HEK293 (cell line): Measurements from ENCODE around the gene ARL6IP5.

ENCODE experiments used
- BCL11A ChIP-seq: fragments of 450-650 bp; formaldehyde crosslinking; IDR thresholded peaks from 2 replicates; pipeline ENCODE4 v1.5.1; 2016; ENCODE audit warnings: low read depth, missing biosample characterization, missing genetic modification characterization
- HIC1 ChIP-seq: fragments of 450-650 bp; formaldehyde crosslinking; IDR thresholded peaks from 2 replicates; pipeline ENCODE4 v1.5.1; 2016; ENCODE audit warnings: missing biosample characterization, missing genetic modification characterization
- MZF1 ChIP-seq: fragments of 450-650 bp; formaldehyde crosslinking; IDR thresholded peaks from 2 replicates; pipeline ENCODE4 v1.5.1; 2017; ENCODE audit warnings: missing biosample characterization, missing genetic modification characterization, borderline replicate concordance
- PRDM10 ChIP-seq: fragments of 450-650 bp; formaldehyde crosslinking; IDR thresholded peaks from 2 replicates; pipeline ENCODE4 v1.5.1; 2016; ENCODE audit warnings: missing biosample characterization, missing genetic modification characterization
- PRDM6 ChIP-seq: fragments of 450-650 bp; formaldehyde crosslinking; IDR thresholded peaks from 2 replicates; pipeline ENCODE4 v1.5.1; 2017; ENCODE audit warnings: missing biosample characterization, missing genetic modification characterization
- RBAK ChIP-seq: fragments of 450-650 bp; formaldehyde crosslinking; IDR thresholded peaks from 2 replicates; pipeline ENCODE4 v1.5.1; 2016; ENCODE audit warnings: missing biosample characterization, missing genetic modification characterization
- REST ChIP-seq: fragments of 450-650 bp; formaldehyde crosslinking; IDR thresholded peaks from 2 replicates; pipeline ENCODE4 v1.5.1; 2016; ENCODE audit warnings: missing biosample characterization, missing genetic modification characterization
- TRIM28 ChIP-seq: IDR thresholded peaks from 2 replicates; pipeline ENCODE4 v1.6.1; 2011; ENCODE audit warnings: low read length, control low read depth, borderline replicate concordance
- TSHZ1 ChIP-seq: fragments of 450-650 bp; formaldehyde crosslinking; IDR thresholded peaks from 2 replicates; pipeline ENCODE4 v1.5.1; 2016; ENCODE audit warnings: missing biosample characterization, missing genetic modification characterization, borderline replicate concordance
- ZBTB26 ChIP-seq: fragments of 450-650 bp; formaldehyde crosslinking; optimal IDR thresholded peaks from 2 replicates; pipeline ENCODE3; 2016; ENCODE audit warnings: missing biosample characterization, mild to moderate bottlenecking, missing genetic modification characterization
- ZBTB6 ChIP-seq: fragments of 450-650 bp; formaldehyde crosslinking; IDR thresholded peaks from 2 replicates; pipeline ENCODE4 v1.5.1; 2017; ENCODE audit warnings: missing biosample characterization, missing genetic modification characterization
- ZBTB8A ChIP-seq: fragments of 450-650 bp; formaldehyde crosslinking; IDR thresholded peaks from 2 replicates; pipeline ENCODE4 v1.5.1; 2016; ENCODE audit warnings: missing biosample characterization, missing genetic modification characterization
- ZEB2 ChIP-seq: fragments of 450-650 bp; formaldehyde crosslinking; IDR thresholded peaks from 2 replicates; pipeline ENCODE4 v1.5.1; 2016; ENCODE audit warnings: missing biosample characterization, missing genetic modification characterization
- ZFP37 ChIP-seq: fragments of 450-650 bp; formaldehyde crosslinking; IDR thresholded peaks from 2 replicates; pipeline ENCODE4 v1.5.1; 2016; ENCODE audit warnings: missing biosample characterization, missing genetic modification characterization
- ZNF133 ChIP-seq: fragments of 450-650 bp; formaldehyde crosslinking; IDR thresholded peaks from 2 replicates; pipeline ENCODE4 v1.5.1; 2016; ENCODE audit warnings: missing biosample characterization, missing genetic modification characterization
- ZNF169 ChIP-seq: fragments of 450-650 bp; formaldehyde crosslinking; IDR thresholded peaks from 2 replicates; pipeline ENCODE4 v1.5.1; 2016; ENCODE audit warnings: missing biosample characterization, missing genetic modification characterization
- ZNF2 ChIP-seq: fragments of 450-650 bp; formaldehyde crosslinking; IDR thresholded peaks from 2 replicates; pipeline ENCODE4 v1.5.1; 2016; ENCODE audit warnings: missing biosample characterization, missing genetic modification characterization
- ZNF248 ChIP-seq: fragments of 450-650 bp; formaldehyde crosslinking; IDR thresholded peaks from 2 replicates; pipeline ENCODE4 v1.5.1; 2017; ENCODE audit warnings: missing biosample characterization, missing genetic modification characterization
- ZNF391 ChIP-seq: fragments of 450-650 bp; formaldehyde crosslinking; IDR thresholded peaks from 2 replicates; pipeline ENCODE4 v1.5.1; 2016; ENCODE audit warnings: low read depth, missing biosample characterization, missing genetic modification characterization, borderline replicate concordance
- ZNF416 ChIP-seq: fragments of 450-650 bp; formaldehyde crosslinking; IDR thresholded peaks from 2 replicates; pipeline ENCODE4 v1.5.1; 2016; ENCODE audit warnings: missing biosample characterization, missing genetic modification characterization
- ZNF426 ChIP-seq: fragments of 450-650 bp; formaldehyde crosslinking; IDR thresholded peaks from 2 replicates; pipeline ENCODE4 v1.5.1; 2017; ENCODE audit warnings: missing biosample characterization, missing genetic modification characterization, mild to moderate bottlenecking, inconsistent platforms, moderate library complexity
- ZNF548 ChIP-seq: fragments of 450-650 bp; formaldehyde crosslinking; IDR thresholded peaks from 2 replicates; pipeline ENCODE4 v1.5.1; 2016; ENCODE audit warnings: missing biosample characterization, missing genetic modification characterization
- ZNF571 ChIP-seq: fragments of 450-650 bp; formaldehyde crosslinking; IDR thresholded peaks from 2 replicates; pipeline ENCODE4 v1.5.0; 2017; ENCODE audit warnings: missing biosample characterization, missing genetic modification characterization
- ZNF621 ChIP-seq: fragments of 450-650 bp; formaldehyde crosslinking; IDR thresholded peaks from 2 replicates; pipeline ENCODE4 v1.5.1; 2017; ENCODE audit warnings: missing biosample characterization, missing genetic modification characterization

ARL6IP5 gene

GRCh38 chr3:69082805-69083204 lies 1.9 kb upstream of the ARL6IP5 start (continued):
- TF ChIP-seq REST (no peak), ZEB2 (tag by site-specific recombination) (peak; percentile 65), ZFP37 (no peak), HIC1 (tag by site-specific recombination) (no peak), ZNF248 (tag by site-specific recombination) (no peak), ZNF426 (tag by site-specific recombination) (no peak), ZNF169 (tag by site-specific recombination) (no peak), ZBTB8A (no peak), PRDM10 (tag by site-specific recombination) (no peak), ZNF621 (tag by site-specific recombination) (no peak), TSHZ1 (no peak), ZNF391 (no peak), BCL11A (tag by site-specific recombination) (no peak), ZNF548 (no peak), ZBTB26 (tag by site-specific recombination) (no peak), PRDM6 (tag by site-specific recombination) (peak; percentile 62), ZNF133 (tag by site-specific recombination) (no peak), RBAK (tag by site-specific recombination) (no peak), MZF1 (tag by site-specific recombination) (no peak), ZNF416 (tag by site-specific recombination) (no peak), ZNF2 (no peak), ZNF571 (no peak), TRIM28 (no peak), ZBTB6 (tag by site-specific recombination) (no peak)
